MCF 10A (cell line): ENCODE measurements around the gene PCDHB13. TPM values are rescaled to one million over a fixed set of nuclear protein-coding genes. Genes with fewer than 3 reads are reported as not detected.
A peak's percentile ranks its signal among the peaks of the same experiment; 100 is the strongest.
"Not testable (repeated sequence)": the region's sequence is repeated elsewhere in the genome, so short reads cannot be mapped to it uniquely, and the experiment has no call there.

Experiments used
- BruUV-seq: library from RNA; stranded (reverse); fragments of 400-500 nt; replicated peaks from 2 replicates; lab custom pipeline; 2021; lab: Mats Ljungman, UMichigan
- CTCF ChIA-PET: fragments of 300-600 bp; sonication (Branson Sonifier 250); formaldehyde crosslinking; extraction: SDS; loops from one replicate; lab custom pipeline; 2021; ENCODE audit warnings: antibody characterized with exemption, inconsistent platforms; lab: Yijun Ruan, JAX
- POLR2A ChIA-PET: fragments of 300-600, 350-650 bp; sonication (Branson Sonifier 250); formaldehyde crosslinking; extraction: SDS; loops from one replicate; lab custom pipeline; 2020; ENCODE audit warnings: antibody characterized with exemption, inconsistent platforms; lab: Yijun Ruan, JAX
- DNase-seq: peaks from one replicate; pipeline ENCODE4 v3.0.0-alpha.2; 2018; ENCODE audit not compliant: unreplicated experiment
- H3K27ac Mint-ChIP-seq: one replicate; pipeline ENCODE4 v1.8.0; 2022; ENCODE audit warnings: mild to moderate bottlenecking, low read depth, mixed read lengths; ENCODE audit not compliant: unreplicated experiment
- H3K27me3 Mint-ChIP-seq: one replicate; pipeline ENCODE4 v1.8.0; 2022; ENCODE audit warnings: mixed read lengths; ENCODE audit not compliant: insufficient read depth, unreplicated experiment
- H3K36me3 Mint-ChIP-seq: one replicate; pipeline ENCODE4 v1.8.0; 2022; ENCODE audit warnings: mild to moderate bottlenecking, moderate library complexity, mixed read lengths; ENCODE audit not compliant: insufficient read depth, unreplicated experiment
- H3K4me1 Mint-ChIP-seq: one replicate; pipeline ENCODE4 v1.8.0; 2022; ENCODE audit warnings: mixed read lengths; ENCODE audit not compliant: insufficient read depth, unreplicated experiment
- H3K4me3 Mint-ChIP-seq: one replicate; pipeline ENCODE4 v1.8.0; 2022; ENCODE audit warnings: mild to moderate bottlenecking, moderate library complexity, mixed read lengths; ENCODE audit not compliant: unreplicated experiment
- H3K9me3 Mint-ChIP-seq: one replicate; pipeline ENCODE4 v1.8.0; 2022; ENCODE audit warnings: mixed read lengths; ENCODE audit not compliant: unreplicated experiment
- CTCF ChIP-seq: fragments of 200-600 bp; IDR thresholded peaks from one replicate; pipeline ENCODE4 v1.8.0; 2022; ENCODE audit warnings: antibody characterized with exemption, mild to moderate bottlenecking; ENCODE audit not compliant: unreplicated experiment
- intact Hi-C: fragments of 100-400 bp; cut with micrococcal nuclease; formaldehyde crosslinking; loops from 2 replicates; pipeline ENCODE4 v1.14.1; 2022
- total RNA-seq: library from RNA; stranded (reverse); gene quantifications from 2 replicates; pipeline ENCODE4 v1.2.3, GENCODE V29; 2022

Gene PCDHB13
- total RNA-seq, 1 experiment from 2014 or later = 3.5 TPM

GRCh38 chr5:141186897-141187512 is 26.7 kb upstream of the PCDHB13 start, which contains the start of gene PCDHB9:
Gene PCDHB9 (plus strand): TSS chr5:141187161. CDS start chr5:141187319, 158 bp downstream.
- DNase-seq = peak; percentile 33
- POLR2A ChIA-PET = interaction anchor here (0.6 to 1.3 kb wide), 3 partner anchors 320 to 446 kb away, joined by 3 to 4 read pairs (median 3); no protein-coding TSS in a partner anchor
- CTCF ChIA-PET = interaction anchor here (0.6 to 1.5 kb wide), 18 partner anchors 9 to 380 kb away, joined by 3 to 7 read pairs (median 4); partner anchors contain the start of genes PCDHB14, PCDHB8 and PCDHGA12
- TSS peak; percentile 14 for BruUV-seq
- H3K9me3 Mint-ChIP-seq = peaks cover 41% of the 10 kb centered on the region
- H3K4me3 Mint-ChIP-seq = peak within 1 kb of the TSS; percentile 73
- peaks cover 18% of the 10 kb centered on the region for H3K36me3 Mint-ChIP-seq
- TF ChIP-seq CTCF = peak; percentile 41
- intact Hi-C loops = no loop called here
- H3K4me1 Mint-ChIP-seq = peaks cover 7% of the 10 kb centered on the region
- peak within 1 kb of the TSS; percentile 73 for H3K27ac Mint-ChIP-seq
- no peaks in the 10 kb centered on the region for H3K27me3 Mint-ChIP-seq

- not testable (repeated sequence) for H3K27ac Mint-ChIP-seq, BruUV-seq
Observed at GRCh38 chr5:141188682-141189081, 25.0 kb upstream of the PCDHB13 start.

GRCh38 chr5:141189131-141189530 is 24.6 kb upstream of the PCDHB13 start:
- intact Hi-C loops, BruUV-seq, POLR2A ChIA-PET, H3K4me3 Mint-ChIP-seq, CTCF ChIA-PET, H3K27ac Mint-ChIP-seq, DNase-seq, H3K27me3 Mint-ChIP-seq: not testable (repeated sequence)
- Mint-ChIP-seq H3K36me3 (peaks cover 18% of the 10 kb centered on the region), H3K9me3 (peaks cover 50% of the 10 kb centered on the region), H3K4me1 (peaks cover 12% of the 10 kb centered on the region)

More at GRCh38 chr5:141188682-141189081, 25.0 kb upstream of the PCDHB13 start:
- Mint-ChIP-seq H3K4me1 (peaks cover 12% of the 10 kb centered on the region), H3K9me3 (peaks cover 50% of the 10 kb centered on the region), H3K36me3 (peaks cover 19% of the 10 kb centered on the region)
- DNase-seq, intact Hi-C loops, CTCF ChIA-PET, H3K27me3 Mint-ChIP-seq, POLR2A ChIA-PET, H3K4me3 Mint-ChIP-seq: not testable (repeated sequence)

GRCh38 chr5:141192110-141192725 is 21.5 kb upstream of the PCDHB13 start, which contains the start of gene PCDHB10:
Gene PCDHB10 (plus strand): TSS chr5:141192353. CDS start chr5:141192553, 200 bp downstream.
- TF ChIP-seq CTCF = peak; percentile 76
- H3K27ac Mint-ChIP-seq = no peak within 1 kb of the TSS
- intact Hi-C loops = loop anchor here (1.0 kb wide), 1 partner anchor 369 kb away; no protein-coding TSS in a partner anchor
- no peaks in the 10 kb centered on the region for H3K27me3 Mint-ChIP-seq
- H3K4me1 Mint-ChIP-seq = peaks cover 7% of the 10 kb centered on the region
- ChIA-PET POLR2A (interaction anchor here (1.0 to 3.3 kb wide), 4 partner anchors 31 to 372 kb away, joined by 4 to 15 read pairs (median 6); partner anchors contain the start of genes PCDHB14 and TAF7), CTCF (interaction anchor here (0.6 to 2.5 kb wide), 38 partner anchors 10 to 1940 kb away, joined by 3 to 26 read pairs (median 4); partner anchors contain the start of genes PCDHB13, PCDHB14, PCDHB16 and PCDHB4)
- DNase-seq = peak; percentile 60
- H3K9me3 Mint-ChIP-seq = peaks cover 44% of the 10 kb centered on the region
- peaks cover 17% of the 10 kb centered on the region for H3K36me3 Mint-ChIP-seq
- H3K4me3 Mint-ChIP-seq = peak within 1 kb of the TSS; percentile 81
- no TSS peak for BruUV-seq

GRCh38 chr5:141194332-141194731 is 19.4 kb upstream of the PCDHB13 start:
- H3K4me1 Mint-ChIP-seq, H3K27me3 Mint-ChIP-seq, intact Hi-C loops, POLR2A ChIA-PET, BruUV-seq, DNase-seq, H3K27ac Mint-ChIP-seq, H3K4me3 Mint-ChIP-seq: not testable (repeated sequence)
- H3K9me3 Mint-ChIP-seq = peaks cover 57% of the 10 kb centered on the region
- H3K36me3 Mint-ChIP-seq = peaks cover 17% of the 10 kb centered on the region
- CTCF ChIA-PET = interaction anchor here (1.4 kb wide), 1 partner anchor 370 kb away, joined by 3 read pairs; no protein-coding TSS in a partner anchor
